Measurements from ENCODE around the gene ETS2. TPM values are rescaled to one million over a fixed set of nuclear protein-coding genes. Genes with fewer than 3 reads are reported as not detected.
A peak's percentile ranks its signal among the peaks of the same experiment; 100 is the strongest.

ETS2 gene
- total and polyA plus RNA-seq, 7 donors: 37.0 to 494 (median 94.5) TPM

DNA sequence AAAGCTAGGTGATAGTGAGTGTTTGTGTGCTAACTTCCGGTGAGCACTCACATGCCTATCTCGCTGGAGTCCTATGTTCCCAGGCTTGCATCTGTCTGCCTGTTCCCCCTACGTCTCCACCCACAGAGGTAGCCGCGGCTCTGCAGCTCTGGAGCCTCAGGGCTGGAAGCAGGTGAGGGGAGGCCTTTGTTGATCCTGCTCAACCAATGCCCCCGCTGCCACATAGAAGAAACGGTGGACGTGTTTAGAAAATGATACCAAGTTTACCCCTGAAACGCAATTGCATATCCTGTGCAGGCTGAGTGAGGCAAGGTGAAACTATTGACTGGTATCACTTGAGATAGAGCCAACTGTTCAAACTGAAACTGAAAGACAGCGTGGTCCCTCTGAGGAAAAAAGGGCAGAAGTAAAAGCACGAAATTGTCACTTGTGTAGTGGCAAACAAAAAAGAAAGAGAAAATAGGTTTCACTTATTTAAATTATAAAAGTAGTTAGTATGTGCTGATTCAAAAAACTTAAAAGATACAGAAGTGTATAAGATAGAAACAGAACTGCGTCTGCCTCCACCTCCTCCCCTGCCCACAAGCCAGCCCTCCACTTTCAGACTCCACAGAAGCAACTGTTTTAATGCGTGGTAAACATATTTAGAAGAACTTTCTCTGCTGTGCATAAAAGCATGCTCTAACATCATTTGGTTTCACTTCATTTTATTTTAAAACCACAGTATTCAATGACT is 38.6 kb upstream of the ETS2 start:
- no peaks in the 10 kb centered on the region for H3K27me3 ChIP-seq (ENCODE audit: insufficient read depth in 3 of 3, low read length in 2 of 3)
- DNase-seq (no peak), ATAC-seq (no peak)
- 61 to 70% (median 62%) methylated on average over 13 of the region's 13 CpGs for WGBS, 3 donors
- H3K4me1 ChIP-seq: no peaks in the 10 kb centered on the region
- H3K4me3 ChIP-seq: peak overlapping the region; percentile 37
- no peak overlapping the region for H3K27ac ChIP-seq
- TF ChIP-seq, protein P1, sequence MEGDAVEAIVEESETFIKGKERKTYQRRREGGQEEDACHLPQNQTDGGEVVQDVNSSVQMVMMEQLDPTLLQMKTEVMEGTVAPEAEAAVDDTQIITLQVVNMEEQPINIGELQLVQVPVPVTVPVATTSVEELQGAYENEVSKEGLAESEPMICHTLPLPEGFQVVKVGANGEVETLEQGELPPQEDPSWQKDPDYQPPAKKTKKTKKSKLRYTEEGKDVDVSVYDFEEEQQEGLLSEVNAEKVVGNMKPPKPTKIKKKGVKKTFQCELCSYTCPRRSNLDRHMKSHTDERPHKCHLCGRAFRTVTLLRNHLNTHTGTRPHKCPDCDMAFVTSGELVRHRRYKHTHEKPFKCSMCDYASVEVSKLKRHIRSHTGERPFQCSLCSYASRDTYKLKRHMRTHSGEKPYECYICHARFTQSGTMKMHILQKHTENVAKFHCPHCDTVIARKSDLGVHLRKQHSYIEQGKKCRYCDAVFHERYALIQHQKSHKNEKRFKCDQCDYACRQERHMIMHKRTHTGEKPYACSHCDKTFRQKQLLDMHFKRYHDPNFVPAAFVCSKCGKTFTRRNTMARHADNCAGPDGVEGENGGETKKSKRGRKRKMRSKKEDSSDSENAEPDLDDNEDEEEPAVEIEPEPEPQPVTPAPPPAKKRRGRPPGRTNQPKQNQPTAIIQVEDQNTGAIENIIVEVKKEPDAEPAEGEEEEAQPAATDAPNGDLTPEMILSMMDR (IDR thresholded peaks at IDR 0.05): no peak
- intact Hi-C loops (cut with DNase I): no loop called here
- no peaks in the 10 kb centered on the region for H3K9me3 ChIP-seq
- H3K36me3 ChIP-seq (ENCODE audit: insufficient read depth in 1 of 2, low read depth in 1 of 2): no peaks in the 10 kb centered on the region

DNA sequence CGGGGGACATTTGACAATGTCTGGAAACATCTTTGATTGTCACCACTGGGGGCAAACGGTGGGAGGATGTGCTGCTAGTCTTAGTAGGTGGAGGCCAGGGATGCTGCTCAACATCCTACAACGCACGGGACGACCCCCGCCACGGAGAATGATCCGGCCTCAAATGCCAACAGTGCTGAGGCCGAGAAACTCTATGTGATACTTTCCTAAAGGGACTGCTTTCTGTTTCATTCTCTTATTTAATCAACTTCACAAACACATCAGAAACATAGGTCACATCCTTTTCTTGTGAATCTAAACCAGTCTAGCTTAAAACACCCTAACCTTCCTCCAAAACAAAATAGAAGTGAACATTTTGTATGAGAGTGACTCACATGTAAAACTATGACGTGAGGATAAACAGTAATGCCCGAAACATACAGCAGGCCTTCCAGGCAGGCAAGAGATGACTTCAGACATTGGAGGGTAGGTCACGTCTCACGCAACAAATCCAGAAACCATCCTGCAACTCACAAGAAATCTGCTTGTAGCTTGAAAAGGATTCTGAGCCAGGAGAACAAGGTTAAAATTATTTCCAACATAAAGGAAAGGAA is 37.2 kb upstream of the ETS2 start:
- no peaks in the 10 kb centered on the region for H3K4me1 ChIP-seq
- intact Hi-C loops (cut with DNase I): no loop called here
- no peak overlapping the region for H3K27ac ChIP-seq
- TF ChIP-seq, protein P1 (IDR thresholded peaks at IDR 0.05): no peak
- no peak overlapping the region for H3K4me3 ChIP-seq
- ATAC-seq (no peak), DNase-seq (no peak)
- H3K9me3 ChIP-seq: no peaks in the 10 kb centered on the region
- WGBS, 3 donors: 83 to 86% (median 86%) methylated on average over 13 of the region's 13 CpGs
- no peaks in the 10 kb centered on the region for H3K27me3 ChIP-seq (ENCODE audit: insufficient read depth in 3 of 3, low read length in 2 of 3)
- H3K36me3 ChIP-seq (ENCODE audit: insufficient read depth in 1 of 2, low read depth in 1 of 2): no peaks in the 10 kb centered on the region

GRCh38 chr21:38769191-38769780 is 36.4 kb upstream of the ETS2 start:
- ATAC-seq: no peak
- intact Hi-C loops (cut with DNase I): no loop called here
- Histone ChIP-seq H3K36me3 (ENCODE audit: insufficient read depth in 1 of 2, low read depth in 1 of 2) (no peaks in the 10 kb centered on the region), H3K4me3 (no peak overlapping the region), H3K27ac (no peak overlapping the region), H3K27me3 (ENCODE audit: insufficient read depth in 3 of 3, low read length in 2 of 3) (no peaks in the 10 kb centered on the region), H3K9me3 (no peaks in the 10 kb centered on the region), H3K4me1 (no peaks in the 10 kb centered on the region)
- TF ChIP-seq, protein P1 (IDR thresholded peaks at IDR 0.05): no peak
- 74 to 85% (median 76%) methylated on average over 9 of the region's 9 CpGs for WGBS, 3 donors
- no peak for DNase-seq

GRCh38 chr21:38770660-38771059 is 35.1 kb upstream of the ETS2 start:
- Histone ChIP-seq H3K4me3 (no peak overlapping the region), H3K36me3 (ENCODE audit: insufficient read depth in 1 of 2, low read depth in 1 of 2) (no peaks in the 10 kb centered on the region), H3K27me3 (ENCODE audit: insufficient read depth in 3 of 3, low read length in 2 of 3) (no peaks in the 10 kb centered on the region), H3K9me3 (no peaks in the 10 kb centered on the region), H3K27ac (no peak overlapping the region), H3K4me1 (no peaks in the 10 kb centered on the region)
- DNase-seq: no peak
- 77 to 81% (median 79%) methylated on average over 4 of the region's 4 CpGs for WGBS, 3 donors
- TF ChIP-seq, protein P1 (IDR thresholded peaks at IDR 0.05): no peak
- ATAC-seq: no peak
- intact Hi-C loops (cut with DNase I): no loop called here
